ENCODE measurements around the gene TMEM17.

The TMEM17 gene

GRCh38 chr2:62472312-62472711, 33.7 kb downstream of the TMEM17 start:
- no peak for DNase-seq (ENCODE audit: low read depth in 2 of 2)

DNA sequence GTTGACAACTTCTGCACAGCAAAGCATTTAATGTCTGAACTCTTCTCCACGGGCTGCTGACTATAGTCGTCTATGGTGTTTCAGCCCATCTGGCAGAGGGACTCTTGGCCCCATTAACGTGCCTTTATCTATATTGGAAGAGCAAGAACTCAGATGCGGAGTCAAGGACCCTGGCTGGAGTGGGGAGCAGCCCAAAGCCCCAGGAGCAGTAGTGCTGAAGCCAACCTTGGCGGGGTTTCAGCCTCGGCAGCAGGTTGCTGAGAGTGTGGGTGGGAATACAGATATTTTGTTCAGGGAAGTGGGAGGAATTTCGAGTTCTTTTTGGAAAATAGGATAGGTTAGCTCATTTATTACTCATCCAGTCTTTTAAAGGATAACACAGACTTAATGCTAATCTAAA, 34.2 kb downstream of the TMEM17 start:
- no peak for DNase-seq (ENCODE audit: low read depth in 2 of 2)

DNA sequence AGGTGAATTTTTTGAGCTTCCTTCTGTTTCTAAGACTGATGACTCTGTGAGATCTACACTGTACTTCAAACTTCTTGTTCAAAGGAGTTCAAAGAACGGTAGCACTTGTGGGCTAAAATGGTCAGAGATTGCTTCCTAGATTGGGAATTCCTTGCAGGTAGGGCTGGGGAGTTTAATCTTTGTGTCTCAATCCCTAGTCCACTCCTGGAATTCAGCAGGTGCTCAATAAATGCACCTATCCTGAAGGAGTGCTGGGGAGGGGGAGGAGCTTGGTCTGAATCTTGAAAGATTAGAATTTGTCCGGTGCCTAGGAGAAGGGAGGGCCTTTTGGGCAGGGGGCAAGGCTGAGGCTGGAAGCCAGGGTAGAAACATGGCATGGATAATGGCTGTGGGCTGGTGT, 34.6 kb downstream of the TMEM17 start:
- DNase-seq (ENCODE audit: low read depth in 2 of 2) = no peak

DNA sequence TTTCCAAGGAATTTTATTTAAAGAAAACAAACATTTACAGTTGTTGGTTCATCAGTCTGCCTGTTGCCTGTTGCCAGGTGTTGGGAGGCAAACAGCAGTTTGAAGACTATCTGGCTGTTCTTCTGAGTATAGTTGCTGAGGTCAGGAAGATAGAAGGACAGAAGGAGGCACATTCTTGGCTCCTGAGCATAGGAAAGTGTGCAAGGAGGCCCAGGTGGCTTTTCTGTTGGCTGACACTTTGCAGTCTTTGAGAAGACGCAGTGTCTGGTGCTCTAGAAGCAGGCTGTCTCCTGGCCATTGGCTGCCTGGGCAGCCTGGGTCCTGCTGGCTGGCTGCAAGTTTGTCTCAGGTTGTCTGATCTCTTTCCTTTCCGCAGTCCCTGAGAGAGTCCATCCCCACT, 36.4 kb downstream of the TMEM17 start:
- DNase-seq (ENCODE audit: low read depth in 2 of 2) = no peak

DNA sequence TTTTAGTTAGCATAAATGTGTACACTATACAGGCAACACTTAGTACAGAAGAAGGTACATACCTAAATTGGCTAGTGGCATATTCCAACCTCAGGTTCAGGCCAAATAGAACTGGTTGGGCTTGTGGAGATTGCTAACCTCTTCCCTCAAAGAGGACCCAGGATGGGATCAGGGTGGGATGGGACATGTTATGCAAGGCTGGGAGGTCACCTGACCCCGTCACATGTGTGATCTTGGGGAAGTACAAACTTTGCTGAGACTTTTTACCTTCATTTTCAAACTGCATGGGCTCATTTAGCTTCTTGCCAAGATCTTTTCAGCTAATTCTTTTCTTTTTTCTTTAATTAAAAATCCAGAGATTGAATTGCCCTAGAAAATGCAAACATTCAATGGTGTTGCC, 36.9 kb downstream of the TMEM17 start:
- DNase-seq (ENCODE audit: low read depth in 2 of 2) = no peak

GRCh38 chr2:62467475-62468321, 38.3 kb downstream of the TMEM17 start:
- DNase-seq (ENCODE audit: low read depth in 2 of 2) = no peak

DNA sequence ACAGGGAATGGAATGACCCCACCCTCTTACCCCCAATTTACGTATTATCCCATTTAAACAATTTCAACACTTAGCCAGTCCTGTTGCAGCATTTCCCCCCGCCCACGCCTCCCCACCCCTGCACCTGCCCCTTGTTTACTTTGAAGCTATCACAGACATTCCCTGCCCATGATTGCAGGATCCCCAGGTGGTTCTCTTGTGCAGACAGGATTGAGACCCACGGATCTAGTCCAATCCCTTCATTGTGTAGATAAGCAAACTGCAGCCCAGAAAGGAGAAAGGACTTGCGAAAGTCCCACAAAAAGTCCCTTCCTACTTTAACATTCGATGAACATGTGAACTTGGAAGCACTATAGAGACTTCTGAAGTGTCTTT, 38.9 kb downstream of the TMEM17 start:
- DNase-seq (ENCODE audit: low read depth in 2 of 2) = no peak

DNA sequence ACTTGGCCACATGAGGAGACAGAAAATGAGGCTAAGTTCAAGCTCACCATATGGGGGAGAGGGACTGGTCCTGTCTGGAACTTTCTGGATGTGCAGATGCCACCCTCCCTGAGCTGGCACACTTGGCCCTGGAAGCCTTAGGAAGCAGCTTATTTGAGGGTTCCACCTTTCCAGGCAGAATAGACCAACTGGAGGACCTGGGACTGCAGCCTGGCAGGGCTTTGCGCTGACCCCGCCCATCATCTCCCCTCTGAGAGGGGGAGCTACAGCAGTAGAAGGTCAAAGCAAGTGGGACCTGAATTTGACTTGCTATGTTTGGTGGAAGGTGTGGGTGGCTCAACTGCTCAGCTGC, 39.5 kb downstream of the TMEM17 start:
- DNase-seq (ENCODE audit: low read depth in 2 of 2) = no peak

- DNase-seq (ENCODE audit: low read depth in 2 of 2) = no peak
These were observed 40.1 kb downstream of the TMEM17 start for GRCh38 chr2:62465741-62466502.

DNA sequence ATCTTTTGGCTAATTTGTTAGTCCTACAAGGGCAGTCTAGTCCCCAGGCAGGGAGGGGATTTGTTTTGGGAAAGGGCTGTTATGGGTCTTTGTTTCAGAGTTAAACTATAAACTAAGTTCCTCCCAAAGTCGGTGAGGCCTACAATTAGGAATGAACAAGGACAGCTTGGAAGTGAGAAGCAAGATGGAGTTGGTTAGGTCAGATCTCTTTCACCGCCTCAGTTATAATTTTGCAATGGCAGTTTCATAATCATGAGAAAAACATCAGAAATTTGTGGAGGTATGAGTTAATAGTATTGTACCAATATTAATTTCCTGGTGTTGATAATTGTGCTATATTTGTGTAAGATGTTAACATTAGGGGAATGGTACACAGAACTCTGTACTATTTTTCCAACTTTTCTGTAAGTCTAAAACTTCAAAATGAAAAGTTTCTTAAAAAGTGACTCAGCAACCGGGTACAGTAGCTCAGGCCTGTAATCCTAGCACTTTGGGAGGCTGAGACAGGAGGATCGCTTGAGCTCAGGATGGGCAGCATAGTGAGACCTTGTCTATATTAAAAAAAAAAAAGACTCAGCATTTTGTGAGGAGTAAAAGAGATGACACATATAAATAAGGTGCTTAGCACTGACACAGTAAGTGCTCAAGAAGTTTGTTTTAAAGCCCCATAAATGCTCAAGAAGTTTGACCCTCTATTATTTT, 40.8 kb downstream of the TMEM17 start:
- DNase-seq (ENCODE audit: low read depth in 2 of 2) = no peak

DNA sequence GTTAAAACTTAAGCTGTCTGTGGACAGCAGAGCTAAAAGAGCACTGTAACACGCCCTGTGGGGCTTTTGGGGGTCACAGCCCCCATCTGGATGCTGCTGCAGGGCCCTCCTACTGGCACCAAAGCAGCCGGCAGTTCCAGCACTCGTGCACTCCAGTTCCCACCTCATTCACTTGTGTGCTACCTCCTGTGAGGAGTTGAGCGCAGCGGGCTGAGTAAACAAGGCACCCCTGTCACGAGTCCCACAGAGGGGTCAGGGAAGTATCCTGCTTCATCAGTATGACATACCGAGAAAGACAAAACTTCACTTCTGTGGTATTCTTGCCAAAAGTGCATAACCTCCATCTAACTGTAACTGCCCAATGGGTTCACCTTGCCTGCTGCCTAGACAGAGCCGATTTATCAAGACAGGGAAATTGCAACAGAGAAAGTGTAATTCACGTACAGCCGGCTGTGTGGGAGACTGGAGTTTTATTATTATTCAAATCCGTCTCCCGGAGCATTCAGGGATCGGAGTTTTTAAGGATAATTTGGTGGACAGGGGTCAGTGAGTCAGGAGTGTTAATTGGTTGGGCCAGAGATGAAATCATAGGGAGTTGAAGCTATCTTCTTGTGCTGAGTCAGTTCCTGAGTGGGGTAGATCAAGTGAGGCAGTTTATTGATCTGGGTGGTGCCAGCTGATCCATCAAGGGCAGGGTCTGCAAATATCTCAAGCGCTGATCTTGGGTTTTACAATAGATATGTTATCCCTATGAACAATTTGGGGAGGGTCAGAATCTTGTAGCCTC, 41.6 kb downstream of the TMEM17 start:
- no peak for DNase-seq (ENCODE audit: low read depth in 2 of 2)

GRCh38 chr2:62462211-62462610, 43.8 kb downstream of the TMEM17 start:
- no peak for DNase-seq (ENCODE audit: low read depth in 2 of 2)

DNA sequence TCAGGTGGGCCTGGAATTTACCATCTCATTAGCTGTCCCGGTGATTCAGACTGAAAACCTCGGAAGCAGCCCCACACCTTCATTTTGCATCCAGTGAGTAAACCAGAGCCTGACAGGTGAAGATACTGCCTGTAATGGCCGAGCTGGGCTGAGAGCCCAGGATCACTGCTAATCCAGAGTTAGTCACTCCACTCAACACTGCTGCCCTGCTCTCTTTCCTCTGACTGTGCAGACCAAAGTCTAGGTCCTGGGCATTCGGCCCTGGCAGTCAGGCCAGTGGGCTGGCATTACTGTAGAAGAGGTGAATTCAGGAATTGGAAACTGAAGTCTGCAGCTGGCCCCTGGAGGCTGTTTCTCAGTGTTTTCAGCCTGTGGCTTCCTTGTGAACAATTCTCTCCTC, 44.3 kb downstream of the TMEM17 start:
- DNase-seq (ENCODE audit: low read depth in 2 of 2) = no peak

DNA sequence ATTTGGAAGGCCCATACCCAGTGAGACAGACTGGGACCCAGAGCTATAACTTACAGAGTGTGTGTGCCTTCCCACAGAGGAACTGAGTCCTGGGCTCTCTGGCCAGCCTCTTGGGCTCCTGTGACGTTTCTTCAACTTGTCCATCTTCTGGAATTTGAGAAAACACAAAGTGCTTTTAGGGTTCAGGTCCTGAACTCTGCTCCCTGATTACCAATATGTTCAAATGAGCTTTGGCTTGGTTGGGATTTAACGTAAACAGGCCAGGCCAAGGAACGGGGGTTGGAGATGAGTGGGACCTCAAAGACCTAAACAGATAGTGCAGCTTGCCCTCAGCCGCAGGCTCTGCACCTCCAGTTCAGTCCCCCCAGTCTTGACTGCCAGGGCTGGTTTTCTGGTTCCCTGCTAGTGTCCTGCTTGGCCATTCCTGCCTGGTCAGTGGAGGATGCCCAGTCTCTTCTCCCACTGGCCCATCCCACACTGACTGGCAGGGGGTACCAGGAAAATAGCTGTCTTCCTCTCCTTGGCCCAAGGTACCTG, 44.9 kb downstream of the TMEM17 start:
- DNase-seq (ENCODE audit: low read depth in 2 of 2) = no peak

DNA sequence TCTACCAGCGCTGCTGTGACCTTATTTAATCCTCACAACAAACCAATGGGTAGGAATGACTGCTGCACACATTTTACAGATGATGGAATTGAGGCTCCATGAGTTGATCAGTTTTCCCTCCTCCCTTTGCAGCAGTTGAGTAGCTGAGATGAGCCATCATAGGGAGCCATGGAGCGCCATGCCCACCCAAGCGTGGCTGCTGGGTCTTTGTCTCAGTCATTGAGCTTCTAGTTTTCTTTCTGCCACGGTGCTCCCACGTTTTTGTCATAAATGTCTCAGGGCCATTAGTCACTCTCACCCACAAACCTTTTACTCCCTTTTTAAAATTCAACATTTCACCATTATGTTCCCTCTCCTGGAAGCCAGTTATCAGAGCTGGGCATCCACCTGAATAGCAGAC, 45.8 kb downstream of the TMEM17 start:
- DNase-seq (ENCODE audit: low read depth in 2 of 2) = no peak

GRCh38 chr2:62459672-62460071, 46.3 kb downstream of the TMEM17 start:
- DNase-seq (ENCODE audit: low read depth in 2 of 2) = no peak

DNA sequence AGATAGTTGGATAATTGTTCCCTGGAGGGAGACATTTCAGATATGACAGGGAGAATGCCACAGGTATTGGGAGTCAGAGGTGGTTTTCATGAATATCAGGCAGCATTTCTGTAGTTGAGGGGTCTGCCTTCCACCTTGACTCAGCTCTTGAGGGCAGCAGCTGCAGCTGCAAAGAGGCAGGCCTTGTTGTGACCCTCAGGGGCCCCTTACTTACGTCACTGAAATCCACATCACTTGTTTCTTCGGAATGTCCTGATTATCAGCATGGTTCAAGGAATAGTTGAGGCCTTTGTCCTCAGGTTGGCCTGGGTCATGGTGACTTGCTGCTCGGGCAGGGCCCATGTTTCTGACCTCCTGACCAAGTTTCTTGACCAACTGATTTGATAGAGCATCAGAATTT, 46.9 kb downstream of the TMEM17 start:
- no peak for DNase-seq (ENCODE audit: low read depth in 2 of 2)

- DNase-seq (ENCODE audit: low read depth in 2 of 2) = no peak
These were observed 47.3 kb downstream of the TMEM17 start for GRCh38 chr2:62458671-62459081.

- no peak for DNase-seq (ENCODE audit: low read depth in 2 of 2)
These were observed 47.8 kb downstream of the TMEM17 start for GRCh38 chr2:62458206-62458641.

GRCh38 chr2:62457556-62457955, 48.4 kb downstream of the TMEM17 start:
- DNase-seq (ENCODE audit: low read depth in 2 of 2) = no peak

GRCh38 chr2:62456721-62457539, 49.1 kb downstream of the TMEM17 start:
- DNase-seq (ENCODE audit: low read depth in 2 of 2) = peak in 1 of 2 experiments; percentile 28
